Measurements from ENCODE around the gene RTN3.
"Not testable (repeated sequence)": the region's sequence is repeated elsewhere in the genome, so short reads cannot be mapped to it uniquely, and the experiment has no call there.

Gene RTN3, protein sequence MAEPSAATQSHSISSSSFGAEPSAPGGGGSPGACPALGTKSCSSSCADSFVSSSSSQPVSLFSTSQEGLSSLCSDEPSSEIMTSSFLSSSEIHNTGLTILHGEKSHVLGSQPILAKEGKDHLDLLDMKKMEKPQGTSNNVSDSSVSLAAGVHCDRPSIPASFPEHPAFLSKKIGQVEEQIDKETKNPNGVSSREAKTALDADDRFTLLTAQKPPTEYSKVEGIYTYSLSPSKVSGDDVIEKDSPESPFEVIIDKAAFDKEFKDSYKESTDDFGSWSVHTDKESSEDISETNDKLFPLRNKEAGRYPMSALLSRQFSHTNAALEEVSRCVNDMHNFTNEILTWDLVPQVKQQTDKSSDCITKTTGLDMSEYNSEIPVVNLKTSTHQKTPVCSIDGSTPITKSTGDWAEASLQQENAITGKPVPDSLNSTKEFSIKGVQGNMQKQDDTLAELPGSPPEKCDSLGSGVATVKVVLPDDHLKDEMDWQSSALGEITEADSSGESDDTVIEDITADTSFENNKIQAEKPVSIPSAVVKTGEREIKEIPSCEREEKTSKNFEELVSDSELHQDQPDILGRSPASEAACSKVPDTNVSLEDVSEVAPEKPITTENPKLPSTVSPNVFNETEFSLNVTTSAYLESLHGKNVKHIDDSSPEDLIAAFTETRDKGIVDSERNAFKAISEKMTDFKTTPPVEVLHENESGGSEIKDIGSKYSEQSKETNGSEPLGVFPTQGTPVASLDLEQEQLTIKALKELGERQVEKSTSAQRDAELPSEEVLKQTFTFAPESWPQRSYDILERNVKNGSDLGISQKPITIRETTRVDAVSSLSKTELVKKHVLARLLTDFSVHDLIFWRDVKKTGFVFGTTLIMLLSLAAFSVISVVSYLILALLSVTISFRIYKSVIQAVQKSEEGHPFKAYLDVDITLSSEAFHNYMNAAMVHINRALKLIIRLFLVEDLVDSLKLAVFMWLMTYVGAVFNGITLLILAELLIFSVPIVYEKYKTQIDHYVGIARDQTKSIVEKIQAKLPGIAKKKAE

DNA sequence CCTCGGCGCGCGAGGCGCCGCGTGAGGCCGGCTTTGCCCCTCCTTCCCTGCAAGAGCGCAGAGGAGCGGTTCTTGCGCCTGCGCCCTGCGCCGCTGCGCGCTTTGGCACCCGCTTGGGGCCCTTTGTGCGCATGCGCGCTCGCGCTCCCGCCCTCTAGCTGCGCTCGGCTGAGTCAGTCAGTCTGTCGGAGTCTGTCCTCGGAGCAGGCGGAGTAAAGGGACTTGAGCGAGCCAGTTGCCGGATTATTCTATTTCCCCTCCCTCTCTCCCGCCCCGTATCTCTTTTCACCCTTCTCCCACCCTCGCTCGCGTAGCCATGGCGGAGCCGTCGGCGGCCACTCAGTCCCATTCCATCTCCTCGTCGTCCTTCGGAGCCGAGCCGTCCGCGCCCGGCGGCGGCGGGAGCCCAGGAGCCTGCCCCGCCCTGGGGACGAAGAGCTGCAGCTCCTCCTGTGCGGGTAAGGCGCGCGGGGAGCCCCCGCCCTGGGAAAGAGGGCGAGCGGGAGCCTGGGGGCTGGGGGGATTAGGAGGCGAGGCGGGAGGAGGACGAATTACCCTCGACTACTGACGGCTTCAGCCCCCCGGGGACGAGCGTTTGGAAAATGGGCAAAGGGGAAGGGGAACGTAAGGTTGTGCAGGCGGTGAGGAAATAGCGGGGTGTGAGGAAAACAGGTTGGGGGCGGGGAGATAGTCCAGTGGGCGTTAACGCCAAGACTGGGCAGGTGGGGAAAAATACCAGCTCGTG lies at the start of gene RTN3:
Gene RTN3, plus strand, starts transcription at position 180 of the 745 bp plus-strand sequence. Its CDS starts 137 bp downstream, at position 317.
- peak; percentile 96 for DNase-seq

- DNase-seq, result no peak
Observed at GRCh38 chr11:63635762-63636465, 45.4 kb upstream of the RTN3 start.

- not testable (repeated sequence) for DNase-seq
Observed at GRCh38 chr11:63638436-63638835, 42.9 kb upstream of the RTN3 start.

DNA sequence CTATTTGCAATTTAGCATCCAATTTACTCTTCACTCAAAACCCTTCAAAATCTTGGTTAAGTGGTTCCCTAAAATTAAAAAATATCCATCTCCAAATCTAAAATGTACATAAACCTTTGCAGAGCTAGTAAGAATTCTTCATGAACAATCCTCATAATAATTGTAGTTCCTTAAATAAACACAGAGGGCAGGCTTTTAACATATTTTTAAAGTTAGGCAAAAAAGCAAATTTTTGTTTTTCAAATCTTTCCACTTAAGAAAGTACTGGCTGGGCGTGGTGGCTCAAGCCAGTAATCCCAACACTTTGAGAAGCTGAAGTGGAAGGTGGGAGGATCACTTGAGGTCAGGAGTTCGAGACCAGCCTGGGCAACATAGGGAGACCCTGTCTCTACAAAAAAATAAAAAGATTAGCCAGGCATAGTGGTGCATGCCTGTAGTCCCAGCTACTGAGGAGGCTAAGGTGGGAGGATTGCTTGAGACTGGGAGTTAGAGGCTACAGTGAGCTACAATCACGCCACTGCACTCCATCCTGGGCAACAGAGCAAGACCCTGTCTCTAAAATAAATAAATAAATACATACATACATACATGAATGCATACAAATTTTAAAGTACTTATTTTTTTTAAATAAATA lies 42.0 kb upstream of the RTN3 start:
- no peak for DNase-seq

DNA sequence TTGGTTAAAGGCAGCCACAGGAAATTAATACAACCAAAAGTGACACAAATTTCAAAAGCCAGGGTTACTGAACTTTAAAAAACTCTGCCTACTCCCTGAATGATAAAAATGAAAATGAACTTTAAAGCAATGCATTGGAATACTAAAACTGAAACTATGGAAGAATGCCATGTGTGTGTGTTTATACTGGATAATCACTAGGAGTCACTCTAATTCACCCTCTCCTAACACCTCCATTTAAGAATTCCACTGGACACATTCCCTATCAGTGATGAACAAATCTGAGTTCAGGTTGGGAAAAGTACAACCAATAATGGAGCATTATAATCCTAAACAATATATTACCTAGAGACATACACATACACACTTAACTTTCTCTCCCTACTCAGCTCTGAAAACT lies 39.6 kb upstream of the RTN3 start:
- DNase-seq, result no peak

- no peak for DNase-seq
Observed at GRCh38 chr11:63643205-63643604, 38.1 kb upstream of the RTN3 start.

GRCh38 chr11:63652671-63653070 lies 28.6 kb upstream of the RTN3 start:
- no peak for DNase-seq

DNA sequence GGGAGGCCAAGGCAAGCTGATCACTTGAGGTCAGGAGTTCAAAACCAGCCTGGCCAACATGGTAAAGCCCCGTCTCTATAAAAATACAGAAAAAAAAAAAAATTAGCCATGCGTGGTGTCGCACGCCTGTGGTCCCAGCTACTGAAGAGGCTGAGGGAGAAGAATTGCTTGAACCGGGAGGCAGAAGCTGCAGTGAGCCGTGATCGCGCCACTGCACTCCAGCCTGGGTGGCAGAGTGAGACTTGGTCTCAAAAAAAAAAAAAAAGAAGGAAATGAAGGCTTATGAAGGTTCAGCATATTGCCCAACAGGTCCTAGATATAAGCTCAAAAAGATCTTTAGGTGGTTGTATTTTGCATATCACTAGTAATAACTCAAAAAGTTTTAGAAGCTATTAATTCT lies 20.3 kb upstream of the RTN3 start:
- DNase-seq, result no peak

- DNase-seq, result no peak
Observed at GRCh38 chr11:63663809-63664208, 17.5 kb upstream of the RTN3 start.

DNA sequence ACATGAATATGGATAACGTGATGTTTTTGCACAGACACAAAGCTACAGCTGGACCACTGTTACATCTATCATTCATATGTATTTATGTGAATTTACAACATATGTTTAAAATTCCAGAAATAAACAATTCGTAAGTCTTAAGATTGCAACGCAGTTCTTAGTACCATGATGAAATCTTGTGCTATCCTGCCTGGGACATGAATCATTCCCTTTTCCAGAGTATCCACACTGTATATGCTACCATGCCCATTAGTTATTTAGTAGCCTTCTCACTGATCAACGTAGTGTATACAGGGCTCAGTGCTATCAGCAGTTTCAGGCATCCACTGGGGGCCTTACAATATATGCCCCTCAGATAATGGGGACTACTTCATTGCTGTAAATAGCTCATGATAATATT lies 14.4 kb upstream of the RTN3 start:
- DNase-seq, result no peak

- DNase-seq, result no peak
Observed at GRCh38 chr11:63667995-63668795, 13.1 kb upstream of the RTN3 start.

DNA sequence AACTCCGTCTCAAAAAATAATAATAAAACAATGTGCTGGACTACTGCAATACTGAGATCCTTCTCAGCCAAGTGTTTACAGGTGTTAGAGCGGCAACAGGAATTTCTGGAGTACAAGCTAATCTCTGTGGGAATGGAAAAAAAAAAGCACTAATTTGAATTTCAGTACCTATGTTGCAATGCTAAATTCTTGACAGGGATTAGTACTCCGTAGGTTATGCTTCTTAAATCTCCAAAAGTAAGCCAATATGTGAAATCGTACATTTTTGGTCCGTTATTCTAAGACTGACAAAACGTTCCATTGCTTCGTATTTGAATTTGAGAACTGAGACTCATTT lies 11.2 kb upstream of the RTN3 start:
- DNase-seq, result no peak

DNA sequence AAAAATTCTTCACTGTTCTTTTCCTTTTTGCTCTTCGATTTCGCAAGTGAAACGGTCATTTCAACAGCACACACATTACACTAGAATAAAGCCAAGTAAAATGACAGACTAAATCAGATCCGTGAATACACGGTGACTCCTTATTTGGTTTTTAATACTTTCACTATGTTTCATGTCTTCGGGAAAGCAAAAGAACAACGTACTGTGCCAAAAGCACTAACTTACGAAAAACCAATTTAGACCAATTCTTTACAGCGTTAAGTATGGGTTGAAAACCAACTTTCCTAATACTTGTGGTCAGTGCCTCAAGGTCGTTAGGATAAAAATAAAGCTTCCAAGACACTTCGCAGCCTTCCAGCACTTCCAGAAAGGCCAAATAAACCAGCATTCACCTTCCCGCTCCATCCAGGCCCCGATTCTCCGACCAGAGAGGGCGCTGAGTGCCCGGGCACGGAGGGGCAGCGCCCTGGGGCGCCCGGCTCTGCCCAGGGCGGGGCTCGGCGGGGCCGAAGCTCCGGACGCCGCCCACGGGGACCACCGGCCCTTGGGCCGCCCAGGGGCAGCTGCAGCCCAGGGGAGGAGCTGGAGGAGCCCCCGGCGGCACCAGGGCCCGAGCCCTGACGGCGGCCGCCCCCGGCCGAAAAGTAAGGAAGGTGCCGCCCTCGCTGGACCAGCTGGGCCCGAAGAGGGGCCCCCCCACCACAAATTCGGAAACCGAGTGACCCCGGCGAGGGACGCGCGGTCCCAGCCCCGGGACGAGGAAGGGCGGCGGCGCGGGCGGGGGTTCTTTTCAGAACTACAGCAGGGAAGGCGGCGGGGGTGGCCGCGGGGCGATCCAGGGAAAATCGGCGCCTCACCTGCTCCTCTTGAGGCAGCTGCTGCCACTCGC lies 10.6 kb upstream of the RTN3 start:
- no peak for DNase-seq

- DNase-seq, result peak; percentile 82
Observed at GRCh38 chr11:63671322-63672155, 9.8 kb upstream of the RTN3 start, which contains the start of gene ATL3. Gene ATL3, minus strand, starts transcription at chr11:63671376. Its CDS starts 41 bp downstream, at chr11:63671335.

- no peak for DNase-seq
Observed at GRCh38 chr11:63672156-63672463, 9.2 kb upstream of the RTN3 start.

DNA sequence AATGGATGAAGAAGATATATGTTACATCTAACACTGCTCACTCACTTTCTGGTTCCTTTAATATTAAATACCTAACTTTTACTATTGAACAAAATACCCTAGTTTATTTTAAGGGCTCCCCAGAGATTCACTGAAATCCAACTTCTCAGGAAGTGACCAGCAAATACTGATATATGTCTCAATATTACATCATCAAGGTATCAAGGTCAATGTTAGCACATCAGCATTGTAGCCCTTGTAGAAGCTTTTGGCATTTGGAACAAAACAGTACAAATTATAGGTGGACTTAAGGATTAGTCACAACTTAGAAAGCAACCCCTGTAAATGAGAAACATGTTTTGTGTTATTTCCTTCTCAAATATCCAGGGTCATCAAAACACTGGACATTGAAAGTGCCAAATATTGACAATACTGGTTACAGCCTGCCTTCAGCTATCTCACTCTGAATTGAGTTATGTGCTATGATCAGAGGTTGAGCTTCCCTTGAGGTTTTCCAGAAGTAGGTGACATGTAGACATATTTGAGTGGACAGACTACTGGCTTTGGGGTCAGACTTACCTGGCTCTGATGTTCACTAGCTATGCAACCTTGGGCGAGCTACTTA lies 8.3 kb upstream of the RTN3 start:
- DNase-seq, result no peak

DNA sequence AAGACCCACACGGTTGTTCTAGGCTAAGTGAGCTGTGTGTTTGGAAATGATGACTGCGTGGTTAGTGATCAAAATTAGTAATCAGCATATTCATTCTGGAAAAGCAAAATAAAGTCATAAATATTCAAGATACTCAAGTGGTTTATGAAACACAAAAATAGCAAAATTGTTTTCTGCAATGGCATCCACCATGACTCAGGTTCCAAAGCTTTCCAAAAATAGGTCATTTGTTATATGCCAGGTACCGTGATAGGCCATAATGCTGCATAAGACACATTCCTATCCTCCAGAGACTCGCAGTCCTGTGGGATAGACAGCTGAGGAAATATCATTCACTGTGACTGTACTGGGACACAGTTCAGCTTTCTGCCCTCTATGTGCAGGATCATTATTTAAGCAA lies 7.7 kb upstream of the RTN3 start:
- no peak for DNase-seq

DNA sequence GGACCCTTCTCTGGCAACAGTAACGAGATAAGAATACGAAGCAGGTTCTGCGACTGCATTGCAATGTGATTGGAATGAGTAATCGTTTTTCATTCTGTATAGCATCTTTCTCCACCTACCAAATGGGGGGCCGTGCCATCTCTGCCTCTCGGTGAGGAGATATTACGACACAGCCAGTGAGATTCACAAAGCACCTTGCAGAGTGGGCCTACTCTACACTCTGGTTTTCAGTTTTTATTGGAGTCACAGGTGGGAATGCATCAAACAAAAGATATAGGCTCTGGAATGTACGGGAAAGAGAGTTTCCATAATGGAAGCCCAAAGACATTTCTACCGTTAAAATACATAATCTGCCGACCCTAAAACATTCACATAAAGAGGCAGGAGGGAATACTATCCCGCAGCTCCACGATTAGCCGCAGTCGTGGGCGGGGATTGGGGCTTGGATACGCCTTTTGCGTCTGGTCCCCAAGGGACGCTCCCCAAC lies 423 bp upstream of the RTN3 start:
- no peak for DNase-seq

Data from GOT3 (cell line).